ENCODE measurements around the gene TRPM4. TPM values are rescaled to one million over a fixed set of nuclear protein-coding genes. Genes with fewer than 3 reads are reported as not detected.
A peak's percentile ranks its signal among the peaks of the same experiment; 100 is the strongest.

Gene TRPM4
- total RNA-seq, 4 donors from 2014 or later, result 7.6 to 28.9 (median 18.0) TPM

DNA sequence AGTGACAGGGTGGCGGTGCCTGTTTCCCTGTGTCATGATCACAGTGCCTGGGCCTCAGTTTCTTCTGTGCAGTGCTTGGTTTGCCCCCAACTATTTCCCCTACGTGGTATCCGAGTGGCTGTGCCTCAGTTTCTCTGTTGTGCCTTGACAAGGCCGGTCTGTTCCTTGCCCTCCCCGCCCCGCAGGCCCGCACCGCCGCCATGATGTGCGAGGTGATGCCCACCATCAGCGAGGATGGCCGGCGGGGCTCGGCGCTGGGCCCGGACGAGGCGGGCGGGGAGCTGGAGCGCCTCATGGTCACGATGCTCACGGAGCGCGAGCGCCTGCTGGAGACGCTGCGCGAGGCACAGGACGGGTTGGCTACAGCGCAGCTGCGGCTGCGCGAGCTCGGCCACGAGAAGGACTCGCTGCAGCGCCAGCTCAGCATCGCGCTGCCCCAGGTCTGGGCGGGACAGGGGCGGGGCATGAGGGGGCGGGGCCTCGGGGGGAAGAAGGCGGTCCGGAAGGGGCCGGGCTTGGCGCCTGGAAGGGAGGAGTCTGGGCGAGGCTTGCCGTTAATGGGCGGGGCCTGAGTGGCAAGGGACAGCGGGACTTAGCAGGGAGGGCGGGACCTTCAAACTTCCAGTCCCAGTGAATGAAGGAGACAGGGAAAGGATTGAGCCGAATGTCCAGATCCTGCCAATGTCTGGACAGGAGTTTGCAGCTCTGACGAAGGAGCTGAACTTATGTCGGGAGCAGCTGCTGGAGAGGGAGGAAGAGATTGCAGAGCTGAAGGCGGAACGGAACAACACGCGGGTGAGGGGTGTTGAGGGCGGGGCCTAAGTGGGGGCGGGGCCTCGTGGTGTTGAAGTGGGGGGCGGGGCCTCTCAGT lies 29.7 kb upstream of the TRPM4 start:
- intact Hi-C loops (cut with DNase I), result no loop called here
- 12 to 17% methylated on average over 8 to 19 of the region's 63 CpGs for WGBS, 2 donors

DNA sequence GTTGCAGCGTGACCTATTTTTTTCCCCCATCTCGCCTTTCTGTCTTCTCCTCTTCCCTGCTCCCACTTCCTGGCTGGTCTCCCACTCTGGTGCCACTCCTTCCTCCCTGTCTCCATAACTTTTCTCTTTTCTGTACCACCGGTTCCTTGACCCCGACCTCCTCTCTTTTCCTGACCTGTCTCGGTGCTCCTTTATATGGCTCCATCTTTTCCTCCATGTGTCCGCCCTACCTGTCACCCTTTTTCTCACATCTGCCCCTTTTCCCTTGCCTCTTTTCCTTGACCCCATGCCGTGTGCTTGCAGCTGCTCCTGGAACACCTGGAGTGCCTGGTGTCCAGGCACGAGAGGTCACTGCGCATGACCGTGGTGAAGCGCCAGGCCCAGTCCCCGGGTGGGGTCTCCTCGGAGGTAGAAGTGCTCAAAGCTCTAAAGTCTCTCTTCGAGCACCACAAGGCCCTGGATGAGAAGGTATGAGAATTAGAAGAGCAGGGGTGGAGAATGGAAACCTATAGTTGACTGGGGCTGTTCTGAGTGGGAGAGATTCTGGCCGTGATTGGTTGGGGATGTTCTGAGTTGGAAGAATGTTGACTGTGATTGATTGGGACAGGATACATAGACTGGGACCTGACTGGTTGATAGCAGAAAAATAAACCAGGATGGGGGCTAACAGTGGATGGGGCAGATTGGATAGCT lies 28.9 kb upstream of the TRPM4 start:
- intact Hi-C loops (cut with DNase I), result no loop called here
- Histone ChIP-seq H3K4me1 (peaks cover 5 to 57% (median 22%) of the 10 kb centered on the region in 3 donors), H3K27ac (peak overlapping the region in 3 of 4 donors; percentile 63 to 84 (median 81)), H3K9me3 (no peaks in the 10 kb centered on the region), H3K4me3 (peak overlapping the region in 3 of 4 donors; percentile 27 to 58 (median 32)), H3K27me3 (no peaks in the 10 kb centered on the region), H3K36me3 (peaks cover 0 to 10% (median 0%) of the 10 kb centered on the region in 3 donors)
- no peak for DNase-seq
- WGBS, 2 donors, result 57 to 60% methylated on average over 13 to 14 of the region's 15 CpGs
- TF ChIP-seq, protein P1, sequence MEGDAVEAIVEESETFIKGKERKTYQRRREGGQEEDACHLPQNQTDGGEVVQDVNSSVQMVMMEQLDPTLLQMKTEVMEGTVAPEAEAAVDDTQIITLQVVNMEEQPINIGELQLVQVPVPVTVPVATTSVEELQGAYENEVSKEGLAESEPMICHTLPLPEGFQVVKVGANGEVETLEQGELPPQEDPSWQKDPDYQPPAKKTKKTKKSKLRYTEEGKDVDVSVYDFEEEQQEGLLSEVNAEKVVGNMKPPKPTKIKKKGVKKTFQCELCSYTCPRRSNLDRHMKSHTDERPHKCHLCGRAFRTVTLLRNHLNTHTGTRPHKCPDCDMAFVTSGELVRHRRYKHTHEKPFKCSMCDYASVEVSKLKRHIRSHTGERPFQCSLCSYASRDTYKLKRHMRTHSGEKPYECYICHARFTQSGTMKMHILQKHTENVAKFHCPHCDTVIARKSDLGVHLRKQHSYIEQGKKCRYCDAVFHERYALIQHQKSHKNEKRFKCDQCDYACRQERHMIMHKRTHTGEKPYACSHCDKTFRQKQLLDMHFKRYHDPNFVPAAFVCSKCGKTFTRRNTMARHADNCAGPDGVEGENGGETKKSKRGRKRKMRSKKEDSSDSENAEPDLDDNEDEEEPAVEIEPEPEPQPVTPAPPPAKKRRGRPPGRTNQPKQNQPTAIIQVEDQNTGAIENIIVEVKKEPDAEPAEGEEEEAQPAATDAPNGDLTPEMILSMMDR (IDR thresholded peaks at IDR 0.05), result no peak
- TF ChIP-seq POLR2A (IDR thresholded peaks at IDR 0.05), result no peak

More for the DNA sequence above, 29.7 kb upstream of the TRPM4 start:
- H3K4me3 ChIP-seq, result peak overlapping the region in 3 of 4 donors; percentile 27 to 58 (median 32)
- DNase-seq, result peak; percentile 70
- peaks cover 5 to 50% (median 22%) of the 10 kb centered on the region in 3 donors for H3K4me1 ChIP-seq
- peak overlapping the region; percentile 62 to 84 (median 81) for H3K27ac ChIP-seq
- TF ChIP-seq POLR2A (IDR thresholded peaks at IDR 0.05), result peak in 1 of 4 donors; percentile 38
- TF ChIP-seq, protein P1 (IDR thresholded peaks at IDR 0.05), result peak in 4 of 6 experiments; percentile 23 to 45 (median 34)
- H3K36me3 ChIP-seq, result peaks cover 0 to 10% (median 0%) of the 10 kb centered on the region in 3 donors
- H3K27me3 ChIP-seq, result no peaks in the 10 kb centered on the region
- H3K9me3 ChIP-seq, result no peaks in the 10 kb centered on the region

DNA sequence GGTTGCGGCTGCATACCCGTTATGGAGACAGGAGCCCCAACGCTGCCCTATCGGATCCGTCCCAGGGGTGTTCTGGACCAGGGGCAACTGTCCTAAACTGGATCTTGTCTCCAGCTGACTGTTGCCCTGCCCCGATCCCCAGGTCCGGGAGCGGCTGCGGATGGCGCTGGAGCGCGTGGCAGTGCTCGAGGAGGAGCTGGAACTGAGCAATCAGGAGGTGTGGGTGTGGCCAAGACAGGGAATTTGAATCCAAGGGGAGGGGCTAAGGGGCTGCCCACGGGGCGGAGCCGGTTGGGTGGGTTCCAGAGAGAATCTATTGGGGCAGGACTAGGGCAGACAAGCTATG lies 28.4 kb upstream of the TRPM4 start:
- Histone ChIP-seq H3K4me1 (peaks cover 5 to 57% (median 27%) of the 10 kb centered on the region in 3 donors), H3K27ac (no peak overlapping the region), H3K36me3 (peaks cover 0 to 15% (median 0%) of the 10 kb centered on the region in 3 donors), H3K27me3 (no peaks in the 10 kb centered on the region), H3K4me3 (no peak overlapping the region), H3K9me3 (no peaks in the 10 kb centered on the region)
- DNase-seq, result no peak
- WGBS, 2 donors, result 70 to 76% methylated on average over 11 to 12 of the region's 16 CpGs
- intact Hi-C loops (cut with DNase I), result no loop called here
- no peak for TF ChIP-seq POLR2A (IDR thresholded peaks at IDR 0.05)
- TF ChIP-seq, protein P1 (IDR thresholded peaks at IDR 0.05), result no peak

DNA sequence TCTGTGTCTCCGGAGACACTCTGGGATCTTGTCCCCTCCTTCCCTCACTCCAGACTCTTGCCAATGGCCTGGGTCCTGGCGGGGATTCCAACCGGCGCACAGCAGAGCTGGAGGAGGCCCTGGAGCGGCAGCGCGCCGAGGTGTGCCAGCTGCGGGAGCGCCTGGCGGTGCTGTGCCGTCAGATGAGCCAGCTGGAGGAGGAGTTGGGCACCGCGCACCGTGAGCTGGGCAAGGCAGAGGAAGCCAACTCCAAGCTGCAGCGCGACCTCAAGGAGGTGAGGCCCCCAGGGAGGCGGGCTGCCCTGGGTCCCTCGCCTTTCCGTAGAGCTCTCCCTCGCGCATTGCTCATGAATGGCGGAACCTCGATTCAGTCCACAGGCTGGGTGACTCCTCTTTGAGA lies 27.3 kb upstream of the TRPM4 start:
- intact Hi-C loops (cut with DNase I), result no loop called here
- DNase-seq, result no peak
- H3K9me3 ChIP-seq, result no peaks in the 10 kb centered on the region
- 80 to 92% methylated on average over 12 to 20 of the region's 24 CpGs for WGBS, 2 donors
- TF ChIP-seq POLR2A (IDR thresholded peaks at IDR 0.05), result no peak
- TF ChIP-seq, protein P1 (IDR thresholded peaks at IDR 0.05), result no peak
- no peak overlapping the region for H3K4me3 ChIP-seq
- H3K27me3 ChIP-seq, result no peaks in the 10 kb centered on the region
- H3K36me3 ChIP-seq, result peaks cover 0 to 25% (median 0%) of the 10 kb centered on the region in 3 donors
- H3K27ac ChIP-seq, result no peak overlapping the region
- H3K4me1 ChIP-seq, result peaks cover 5 to 57% (median 23%) of the 10 kb centered on the region in 3 donors

Data from esophagus squamous epithelium (tissue), 5 donors.